ENCODE measurements around the gene NUDCD3. TPM values are rescaled to one million over a fixed set of nuclear protein-coding genes. Genes with fewer than 3 reads are reported as not detected.
"Not testable (repeated sequence)": the region's sequence is repeated elsewhere in the genome, so short reads cannot be mapped to it uniquely, and the experiment has no call there.

NUDCD3 gene
- total RNA-seq, 3 donors from 2014 or later = 68.4 to 80.3 (median 75.7) TPM

DNA sequence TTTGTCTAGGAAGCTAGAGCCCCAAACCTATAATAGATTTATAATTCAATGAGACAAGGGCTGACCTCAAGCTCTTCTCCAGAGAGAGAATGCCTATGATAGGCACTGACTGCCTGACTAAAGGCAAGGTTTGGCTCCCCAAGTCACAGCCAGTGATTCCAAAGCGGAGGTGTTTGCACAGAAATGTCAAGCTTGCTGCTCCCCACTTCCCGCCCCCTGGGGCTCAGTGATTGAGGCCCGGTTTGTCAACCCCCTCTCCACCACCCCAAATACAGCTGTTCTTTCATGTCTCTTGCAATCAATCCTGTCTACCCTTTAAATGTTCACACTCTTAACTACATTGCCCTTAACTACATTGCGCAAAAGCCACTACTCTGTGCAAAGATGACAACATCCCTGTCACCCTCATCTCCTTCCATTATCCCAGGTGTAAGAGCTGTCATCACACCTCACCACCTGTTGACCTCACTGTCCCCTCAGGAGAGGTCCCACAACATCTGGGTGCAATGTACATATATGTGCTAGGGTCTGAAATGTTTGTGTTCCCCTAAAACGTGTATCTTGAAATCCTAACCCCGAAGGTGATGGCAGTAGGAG is 58.0 kb downstream of the NUDCD3 start:
- DNase-seq (no peak), ATAC-seq (no peak)
- Mint-ChIP-seq H3K9me3 (no peaks in the 10 kb centered on the region), H3K27me3 (ENCODE audit: low read depth) (no peaks in the 10 kb centered on the region), H3K4me3 (no peak overlapping the region), H3K36me3 (ENCODE audit: insufficient read depth) (peaks cover 23% of the 10 kb centered on the region), H3K4me1 (ENCODE audit: low read depth) (peaks cover 40% of the 10 kb centered on the region)

DNA sequence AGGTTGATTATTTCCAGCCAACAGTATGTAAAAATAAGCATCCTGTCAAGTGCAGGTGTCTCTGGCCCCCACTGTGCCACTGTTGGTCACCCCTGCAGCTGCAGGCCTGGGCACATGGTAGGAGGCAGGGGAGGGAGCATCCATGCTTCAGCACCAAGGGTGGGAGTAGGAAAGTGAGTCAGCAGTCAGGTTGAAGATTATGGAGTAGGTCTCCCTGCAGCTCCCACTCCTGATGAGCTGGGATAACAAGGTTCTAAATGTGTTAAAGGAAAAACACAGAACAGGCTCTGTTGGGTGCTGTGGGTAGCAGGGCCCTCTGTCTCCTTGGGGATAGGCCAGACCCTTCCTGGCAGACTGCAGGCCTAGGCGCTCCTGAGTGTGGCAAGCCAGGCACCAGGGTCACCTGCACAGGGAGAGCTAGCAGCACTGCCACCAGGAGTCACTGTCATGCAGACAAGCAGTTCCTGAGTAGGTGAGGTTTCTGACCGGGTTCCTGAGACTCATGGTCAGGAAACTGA is 59.3 kb downstream of the NUDCD3 start:
- Mint-ChIP-seq H3K4me1 (ENCODE audit: low read depth) (peaks cover 33% of the 10 kb centered on the region), H3K9me3 (no peaks in the 10 kb centered on the region), H3K27me3 (ENCODE audit: low read depth) (no peaks in the 10 kb centered on the region), H3K36me3 (ENCODE audit: insufficient read depth) (peaks cover 25% of the 10 kb centered on the region), H3K4me3 (no peak overlapping the region)
- ATAC-seq = no peak
- peak; percentile 13 for DNase-seq

DNA sequence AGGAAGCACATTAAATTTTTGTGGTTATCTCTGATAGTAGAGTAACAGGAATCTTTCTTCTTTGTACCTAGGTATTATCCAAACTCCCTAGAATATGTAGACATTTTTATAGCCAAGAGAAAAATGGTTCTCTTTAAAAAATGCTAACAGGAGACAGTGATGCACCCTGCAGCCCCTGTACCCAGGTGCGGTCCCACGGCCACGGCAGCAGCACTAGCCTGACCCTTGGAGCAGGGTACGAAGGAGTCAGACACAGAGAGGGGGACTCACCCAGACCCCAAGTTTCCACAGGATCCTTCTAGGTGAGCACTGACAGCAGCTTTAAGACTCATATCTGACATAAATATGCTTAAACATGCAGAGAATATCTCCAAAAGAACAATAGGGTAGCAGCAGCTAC is 60.4 kb downstream of the NUDCD3 start:
- ATAC-seq (no peak), DNase-seq (no peak)
- Mint-ChIP-seq H3K36me3 (ENCODE audit: insufficient read depth) (peaks cover 30% of the 10 kb centered on the region), H3K27me3 (ENCODE audit: low read depth) (no peaks in the 10 kb centered on the region), H3K9me3 (no peaks in the 10 kb centered on the region), H3K4me3 (no peak overlapping the region), H3K4me1 (ENCODE audit: low read depth) (peaks cover 25% of the 10 kb centered on the region)

- DNase-seq; H3K4me3 Mint-ChIP-seq; ATAC-seq; H3K9me3 Mint-ChIP-seq; H3K27me3 Mint-ChIP-seq (ENCODE audit: low read depth): not testable (repeated sequence)
- Mint-ChIP-seq H3K36me3 (ENCODE audit: insufficient read depth) (peaks cover 41% of the 10 kb centered on the region), H3K4me1 (ENCODE audit: low read depth) (peaks cover 50% of the 10 kb centered on the region)
Measured at GRCh38 chr7:44424762-44425161, 65.7 kb downstream of the NUDCD3 start.

GRCh38 chr7:44416941-44417340 is 73.5 kb downstream of the NUDCD3 start:
- Mint-ChIP-seq H3K27me3 (ENCODE audit: low read depth) (no peaks in the 10 kb centered on the region), H3K36me3 (ENCODE audit: insufficient read depth) (peaks cover 40% of the 10 kb centered on the region), H3K4me1 (ENCODE audit: low read depth) (peaks cover 36% of the 10 kb centered on the region), H3K4me3 (no peak overlapping the region), H3K9me3 (no peaks in the 10 kb centered on the region)
- ATAC-seq (no peak), DNase-seq (no peak)

GRCh38 chr7:44415510-44415909 is 74.9 kb downstream of the NUDCD3 start:
- no peak overlapping the region for H3K4me3 Mint-ChIP-seq

DNA sequence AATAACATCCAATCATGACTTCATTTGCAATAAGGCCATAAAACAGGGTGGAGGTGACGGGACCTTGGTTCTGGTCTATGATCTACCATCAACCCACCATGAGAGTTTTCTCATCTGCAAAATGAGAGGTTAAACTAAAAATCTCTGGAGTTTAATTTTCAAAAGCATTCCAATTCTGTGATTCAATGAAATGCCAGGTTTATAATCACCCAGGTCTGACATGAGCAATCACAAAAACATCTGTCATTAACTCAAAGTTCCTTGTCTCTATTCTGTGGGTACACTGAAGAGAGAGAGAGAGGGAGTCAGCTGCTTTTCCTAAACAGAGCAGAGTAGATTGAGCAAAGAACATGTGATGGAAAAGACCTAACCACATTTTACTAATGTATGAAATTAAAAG is 75.4 kb downstream of the NUDCD3 start:
- Mint-ChIP-seq H3K27me3 (ENCODE audit: low read depth) (no peaks in the 10 kb centered on the region), H3K9me3 (no peaks in the 10 kb centered on the region), H3K4me1 (ENCODE audit: low read depth) (peaks cover 22% of the 10 kb centered on the region), H3K36me3 (ENCODE audit: insufficient read depth) (peaks cover 42% of the 10 kb centered on the region), H3K4me3 (no peak overlapping the region)
- ATAC-seq (peak in 1 of 2 donors; percentile 38), DNase-seq (no peak)

More at GRCh38 chr7:44415510-44415909, 74.9 kb downstream of the NUDCD3 start:
- Mint-ChIP-seq H3K36me3 (ENCODE audit: insufficient read depth) (peaks cover 44% of the 10 kb centered on the region), H3K4me1 (ENCODE audit: low read depth) (peaks cover 26% of the 10 kb centered on the region), H3K9me3 (no peaks in the 10 kb centered on the region), H3K27me3 (ENCODE audit: low read depth) (no peaks in the 10 kb centered on the region)
- DNase-seq (no peak), ATAC-seq (no peak)

DNA sequence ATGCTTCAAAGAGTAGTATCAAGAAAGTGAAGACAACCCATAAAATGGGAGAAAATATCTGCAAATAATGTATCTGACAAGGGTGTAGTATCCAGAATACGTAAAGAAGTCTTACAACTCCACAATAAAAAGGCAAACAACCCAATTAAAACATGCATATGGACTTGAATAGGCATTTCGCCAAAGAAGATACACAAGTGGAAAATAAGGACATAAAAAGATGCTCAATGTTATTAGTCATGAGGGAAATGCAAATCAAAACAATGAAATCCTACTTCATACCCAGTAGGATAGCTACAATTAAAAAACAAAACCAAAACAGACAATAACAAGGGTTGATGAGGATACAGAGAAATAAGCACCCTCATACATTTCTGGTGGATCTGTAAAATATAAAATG is 79.2 kb downstream of the NUDCD3 start:
- DNase-seq (no peak), ATAC-seq (no peak)
- H3K27me3 Mint-ChIP-seq (ENCODE audit: low read depth) = no peaks in the 10 kb centered on the region
- no peak overlapping the region for H3K4me3 Mint-ChIP-seq
- peaks cover 32% of the 10 kb centered on the region for H3K36me3 Mint-ChIP-seq (ENCODE audit: insufficient read depth)
- peaks cover 27% of the 10 kb centered on the region for H3K4me1 Mint-ChIP-seq (ENCODE audit: low read depth)
- H3K9me3 Mint-ChIP-seq = no peaks in the 10 kb centered on the region

- H3K27me3 Mint-ChIP-seq (ENCODE audit: low read depth) = no peaks in the 10 kb centered on the region
- peaks cover 32% of the 10 kb centered on the region for H3K36me3 Mint-ChIP-seq (ENCODE audit: insufficient read depth)
- DNase-seq (no peak), ATAC-seq (no peak)
- H3K9me3 Mint-ChIP-seq = no peaks in the 10 kb centered on the region
- no peak overlapping the region for H3K4me3 Mint-ChIP-seq
- peaks cover 14% of the 10 kb centered on the region for H3K4me1 Mint-ChIP-seq (ENCODE audit: low read depth)
Measured at GRCh38 chr7:44408596-44408995, 81.9 kb downstream of the NUDCD3 start.

DNA sequence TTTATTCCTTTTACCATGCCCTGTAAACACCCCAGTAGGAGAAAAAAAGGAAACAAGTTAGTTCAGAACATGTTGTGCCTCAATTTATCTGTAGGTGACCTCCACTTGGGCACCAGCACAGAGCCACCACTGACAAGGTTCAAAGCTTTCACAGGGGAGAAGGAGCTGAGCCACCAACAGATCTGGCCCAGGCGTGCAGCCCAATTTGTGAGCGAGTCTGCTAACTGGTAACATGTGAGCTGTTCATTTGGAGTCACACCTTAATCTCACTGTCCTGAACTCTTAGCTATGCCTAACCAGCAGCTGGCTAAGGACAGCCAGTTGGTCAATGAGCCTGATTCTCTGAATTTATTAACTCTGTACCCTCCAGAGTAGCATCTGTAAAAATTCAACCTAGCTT is 86.7 kb downstream of the NUDCD3 start:
- H3K36me3 Mint-ChIP-seq (ENCODE audit: insufficient read depth) = peaks cover 18% of the 10 kb centered on the region
- H3K4me1 Mint-ChIP-seq (ENCODE audit: low read depth) = peaks cover 6% of the 10 kb centered on the region
- DNase-seq = no peak
- H3K4me3 Mint-ChIP-seq = no peak overlapping the region
- H3K9me3 Mint-ChIP-seq = no peaks in the 10 kb centered on the region
- H3K27me3 Mint-ChIP-seq (ENCODE audit: low read depth) = no peaks in the 10 kb centered on the region
- no peak for ATAC-seq

DNA sequence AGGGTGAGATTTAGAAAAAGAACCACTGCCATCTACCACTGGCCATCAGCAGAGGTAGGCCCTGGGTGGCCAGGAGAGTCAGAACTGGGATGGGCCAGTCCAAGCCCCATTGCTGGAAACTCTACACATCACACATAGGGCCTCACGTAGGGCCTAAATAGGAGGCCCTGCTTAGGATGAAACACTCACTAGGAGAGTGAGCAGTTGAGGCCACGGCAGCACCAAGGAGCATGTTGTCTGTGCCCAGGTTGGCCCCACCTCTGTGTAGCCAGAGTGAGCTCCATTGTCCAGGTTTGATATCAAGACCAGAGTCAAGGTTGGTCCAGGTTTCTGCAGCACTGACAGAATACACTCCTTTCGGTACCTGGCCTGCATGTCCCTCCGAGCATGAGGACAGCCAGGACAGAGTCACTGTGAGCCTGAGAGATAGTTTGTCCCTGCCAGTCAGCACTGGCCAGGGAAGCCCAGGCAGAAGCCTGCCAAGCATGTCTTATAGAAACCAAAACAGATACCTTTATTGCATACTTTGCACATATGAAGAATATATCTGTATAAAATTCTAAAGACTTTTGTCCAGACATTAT is 87.2 kb downstream of the NUDCD3 start:
- Mint-ChIP-seq H3K27me3 (ENCODE audit: low read depth) (no peaks in the 10 kb centered on the region), H3K4me3 (no peak overlapping the region), H3K4me1 (ENCODE audit: low read depth) (peaks cover 2% of the 10 kb centered on the region), H3K9me3 (no peaks in the 10 kb centered on the region), H3K36me3 (ENCODE audit: insufficient read depth) (peaks cover 18% of the 10 kb centered on the region)
- DNase-seq (no peak), ATAC-seq (no peak)

- no peaks in the 10 kb centered on the region for H3K9me3 Mint-ChIP-seq
- ATAC-seq (no peak), DNase-seq (no peak)
- no peak overlapping the region for H3K4me3 Mint-ChIP-seq
- H3K27me3 Mint-ChIP-seq (ENCODE audit: low read depth) = no peaks in the 10 kb centered on the region
- no peaks in the 10 kb centered on the region for H3K4me1 Mint-ChIP-seq (ENCODE audit: low read depth)
- peaks cover 22% of the 10 kb centered on the region for H3K36me3 Mint-ChIP-seq (ENCODE audit: insufficient read depth)
Measured at GRCh38 chr7:44402401-44403060, 87.9 kb downstream of the NUDCD3 start.

- no peaks in the 10 kb centered on the region for H3K4me1 Mint-ChIP-seq (ENCODE audit: low read depth)
Measured at GRCh38 chr7:44401692-44402091, 88.8 kb downstream of the NUDCD3 start.

GRCh38 chr7:44400033-44400511 is 90.4 kb downstream of the NUDCD3 start:
- H3K36me3 Mint-ChIP-seq (ENCODE audit: insufficient read depth) = peaks cover 24% of the 10 kb centered on the region
- no peak overlapping the region for H3K4me3 Mint-ChIP-seq
- DNase-seq (no peak), ATAC-seq (no peak)
- no peaks in the 10 kb centered on the region for H3K27me3 Mint-ChIP-seq (ENCODE audit: low read depth)
- H3K9me3 Mint-ChIP-seq = no peaks in the 10 kb centered on the region
- H3K4me1 Mint-ChIP-seq (ENCODE audit: low read depth) = no peaks in the 10 kb centered on the region

More at GRCh38 chr7:44401692-44402091, 88.8 kb downstream of the NUDCD3 start:
- DNase-seq (no peak), ATAC-seq (no peak)
- no peaks in the 10 kb centered on the region for H3K27me3 Mint-ChIP-seq (ENCODE audit: low read depth)
- H3K9me3 Mint-ChIP-seq = no peaks in the 10 kb centered on the region
- H3K36me3 Mint-ChIP-seq (ENCODE audit: insufficient read depth) = peaks cover 24% of the 10 kb centered on the region
- no peak overlapping the region for H3K4me3 Mint-ChIP-seq

Data from activated T-cell treated with anti-CD3 and anti-CD28 coated beads, Interleukin-2, amount 50 U/mL, for 4 hours (primary cell).